A549 (cell line): ENCODE data around the gene RFTN2. TPM values are rescaled to one million over a fixed set of nuclear protein-coding genes. Genes with fewer than 3 reads are reported as not detected.

Experiments
- ATAC-seq, 2 experiments: fragments of 200-7000 bp in 1 of 2; fragments of >200 bp in 1 of 2; cut with Nextera tagmentation in 1 of 2; cut with Tn5 transposase in 1 of 2; 3 replicates each; pipeline versions ENCODE4 v1.8.0 to v1.9.1; 2018 to 2020; ENCODE audit warnings: mild to moderate bottlenecking in 1 of 2, moderate library complexity in 1 of 2
- CTCF ChIA-PET: fragments of 300-600 bp; sonication (Branson Sonifier 250); formaldehyde crosslinking; extraction: SDS; loops from one replicate; lab custom pipeline; 2021; ENCODE audit warnings: antibody characterized with exemption, inconsistent platforms; lab: Yijun Ruan, JAX
- POLR2A ChIA-PET: fragments of 350-600 bp; formaldehyde crosslinking; extraction: SDS; loops from one replicate; lab custom pipeline; 2021; ENCODE audit warnings: antibody characterized with exemption, inconsistent platforms; lab: Yijun Ruan, JAX
- DNase-seq, 2 experiments: peaks; one replicate each; pipeline versions ENCODE4 v3.0.0 to v3.0.0-alpha.2; 2011 to 2016; ENCODE audit warnings: low read depth in 1 of 2, low spot score in 1 of 2
- FAIRE-seq: peaks from 2 replicates; lab custom pipeline; 2011; peaks lifted over from hg19 to GRCh38; lab: Jason Lieb, UNC
- H3K27ac ChIP-seq, 2 experiments: fragments of >200 bp; sonication (Bioruptor Twin); formaldehyde crosslinking; 3 replicates each; pipeline ENCODE4 v1.5.1; 2016 to 2017
- H3K4me1 ChIP-seq: fragments of >200 bp; sonication (Bioruptor Twin); formaldehyde crosslinking; 3 replicates; pipeline ENCODE4 v1.6.1; 2016
- H3K4me2 ChIP-seq: fragments of >200 bp; sonication (Bioruptor Twin); formaldehyde crosslinking; 3 replicates; pipeline ENCODE4 v1.6.1; 2016
- H3K4me3 ChIP-seq: fragments of >200 bp; sonication (Bioruptor Twin); formaldehyde crosslinking; 3 replicates; pipeline ENCODE4 v1.5.1; 2016
- H3K9me3 ChIP-seq: fragments of >200 bp; sonication (Bioruptor Twin); formaldehyde crosslinking; 3 replicates; pipeline ENCODE4 v1.6.1; 2016
- BHLHE40 ChIP-seq: IDR thresholded peaks from 2 replicates; pipeline ENCODE4 v1.6.1; 2012; ENCODE audit warnings: low read depth, low read length, inconsistent platforms
- CBX2 ChIP-seq: fragments of 200-600 bp; sonication (generic); IDR thresholded peaks from 2 replicates; pipeline ENCODE4 v1.6.1; 2016; ENCODE audit warnings: low read depth, mild to moderate bottlenecking, borderline replicate concordance
- CEBPB ChIP-seq, 2 experiments: fragments of >200 bp in 1 of 2; sonication (Bioruptor Twin) in 1 of 2; formaldehyde crosslinking in 1 of 2; IDR thresholded peaks; 2 replicates each; pipeline ENCODE4 v1.6.1; 2012 to 2016
- CHD2 ChIP-seq: fragments of 150-350 bp; IDR thresholded peaks from 2 replicates; pipeline ENCODE4 v1.6.1; 2014; ENCODE audit warnings: low read length; ENCODE audit not compliant: partially characterized antibody
- CTCF ChIP-seq: fragments of >200 bp; sonication (Bioruptor Twin); formaldehyde crosslinking; IDR thresholded peaks from 3 replicates; pipeline ENCODE4 v1.5.1; 2016
- EP300 ChIP-seq, 2 experiments: fragments of >200 bp; sonication (Bioruptor Twin); formaldehyde crosslinking; IDR thresholded peaks; 2 replicates in 1 of 2; 3 replicates in 1 of 2; pipeline ENCODE4 v1.6.1; 2016 to 2017
- FOSB ChIP-seq: fragments of 250-450 bp; sonication (Bioruptor Pico); IDR thresholded peaks from 2 replicates; pipeline ENCODE4 v1.5.0; 2020; ENCODE audit warnings: mild to moderate bottlenecking, moderate library complexity
- FOSL2 ChIP-seq, 2 experiments: fragments of 450-650 bp in 1 of 2; fragments of >200 bp in 1 of 2; sonication (Bioruptor Twin) in 1 of 2; formaldehyde crosslinking; IDR thresholded peaks; 2 replicates each; pipeline versions ENCODE4 v1.5.0 to v1.6.1; 2016 to 2020; ENCODE audit warnings: mild to moderate bottlenecking in 1 of 2, moderate library complexity in 1 of 2
- FOXS1 ChIP-seq: fragments of 250-450 bp; sonication (Bioruptor Pico); IDR thresholded peaks from 2 replicates; pipeline ENCODE4 v1.5.0; 2020; ENCODE audit warnings: mild to moderate bottlenecking, moderate library complexity
- GATA3 ChIP-seq: IDR thresholded peaks from 2 replicates; pipeline ENCODE4 v1.6.1; 2012; ENCODE audit warnings: borderline replicate concordance
- HDAC2 ChIP-seq: fragments of 200-600 bp; sonication (generic); IDR thresholded peaks from 2 replicates; pipeline ENCODE4 v1.6.1; 2016
- HEYL ChIP-seq: fragments of 250-450 bp; sonication (Bioruptor Pico); IDR thresholded peaks from 2 replicates; pipeline ENCODE4 v1.8.0; 2021; ENCODE audit warnings: mild to moderate bottlenecking, moderate library complexity
- HOXB13 ChIP-seq: fragments of 250-450 bp; sonication (Bioruptor Pico); IDR thresholded peaks from 2 replicates; pipeline ENCODE4 v1.5.0; 2020; ENCODE audit warnings: low read depth, mild to moderate bottlenecking, moderate library complexity
- JUN ChIP-seq, 2 experiments: fragments of >200 bp; sonication (Bioruptor Twin); formaldehyde crosslinking; IDR thresholded peaks; 2 replicates in 1 of 2; 3 replicates in 1 of 2; pipeline ENCODE4 v1.6.1; 2016 to 2017
- MAZ ChIP-seq: fragments of 150-350 bp; IDR thresholded peaks from 2 replicates; pipeline ENCODE4 v1.6.1; 2014; ENCODE audit warnings: antibody characterized with exemption, low read depth, low read length, borderline replicate concordance
- NFE2L2 ChIP-seq: fragments of 150-350 bp; conservative IDR thresholded peaks from 2 replicates; pipeline ENCODE4 v1.6.1; 2014; ENCODE audit warnings: low read length
- RARB ChIP-seq: fragments of 250-450 bp; sonication (Bioruptor Pico); IDR thresholded peaks from 2 replicates; pipeline ENCODE4 v1.8.0; 2021; ENCODE audit warnings: mild to moderate bottlenecking, moderate library complexity
- RCOR1 ChIP-seq: fragments of 150-350 bp; IDR thresholded peaks from 2 replicates; pipeline ENCODE4 v1.6.1; 2014; ENCODE audit warnings: antibody characterized with exemption, low read length, low read depth
- RFX5 ChIP-seq: fragments of 450-650 bp; IDR thresholded peaks from 2 replicates; pipeline ENCODE4 v1.7.1; 2014; ENCODE audit warnings: antibody characterized with exemption, mild to moderate bottlenecking, moderate library complexity
- RNF2 ChIP-seq: fragments of 200-600 bp; sonication (generic); IDR thresholded peaks from 2 replicates; pipeline ENCODE4 v1.6.1; 2016; ENCODE audit warnings: low read depth, mild to moderate bottlenecking, antibody characterized with exemption, moderate library complexity, borderline replicate concordance
- TFCP2L1 ChIP-seq: fragments of 250-450 bp; sonication (Bioruptor Pico); IDR thresholded peaks from 2 replicates; pipeline ENCODE4 v1.5.0; 2021; ENCODE audit warnings: mild to moderate bottlenecking
- TP53 ChIP-seq: fragments of 250-450 bp; sonication (Bioruptor Pico); IDR thresholded peaks from 2 replicates; pipeline ENCODE4 v1.5.0; 2021; ENCODE audit warnings: mild to moderate bottlenecking, moderate library complexity
- ZC3H11A ChIP-seq: fragments of 450-650 bp; IDR thresholded peaks from 2 replicates; pipeline ENCODE4 v1.6.1; 2014; ENCODE audit warnings: antibody characterized with exemption, mild to moderate bottlenecking
- ZNF302 ChIP-seq: fragments of 250-450 bp; sonication (Bioruptor Pico); IDR thresholded peaks from 2 replicates; pipeline ENCODE4 v1.9.0; 2021; ENCODE audit warnings: inconsistent platforms, mild to moderate bottlenecking, moderate library complexity
- ZSCAN20 ChIP-seq: fragments of 250-450 bp; sonication (Bioruptor Pico); IDR thresholded peaks from 2 replicates; pipeline ENCODE4 v1.8.0; 2022; ENCODE audit warnings: mild to moderate bottlenecking, moderate library complexity
- WGBS: methylation state at CpG from one replicate; pipeline ENCODE4 v1.1.6; 2017; ENCODE audit errors: missing lambda C conversion rate; 5-methylcytosine and 5-hydroxymethylcytosine counted together
- polyA plus RNA-seq, 4 experiments: library from polyadenylated mRNA; depleted of rRNA in 3 of 4; stranded (reverse); fragments of >200 nt; fragmentation: RNase III in 1 of 4; extraction: RNeasy Plus Mini Kit Qiagen cat#74134 plus additional on column Dnase treatment in 1 of 4; gene quantifications; 2 replicates in 3 of 4; 3 replicates in 1 of 4; pipeline ENCODE4 v1.2.3, GENCODE V29; 2011 to 2017
- TF ChIP-seq, protein P1 (sequence below): fragments of 250-450 bp; sonication (Bioruptor Pico); IDR thresholded peaks from 2 replicates; pipeline ENCODE4 v1.5.0; 2020; ENCODE audit warnings: low read depth, mild to moderate bottlenecking, moderate library complexity
- TF ChIP-seq, protein P2 (sequence below): fragments of 150-350 bp; IDR thresholded peaks from 2 replicates; pipeline ENCODE4 v1.6.1; 2014; ENCODE audit warnings: low read depth, mild to moderate bottlenecking, low read length
- TF ChIP-seq, protein P3 (sequence below): fragments of >200 bp; sonication (Bioruptor Twin); formaldehyde crosslinking; IDR thresholded peaks from 2 replicates; pipeline ENCODE4 v1.6.1; 2016
- TF ChIP-seq, protein P4 (sequence below): fragments of >200 bp; sonication (Bioruptor Twin); formaldehyde crosslinking; IDR thresholded peaks from 3 replicates; pipeline ENCODE4 v1.6.1; 2016
- TF ChIP-seq, protein P5 (sequence below): IDR thresholded peaks from 2 replicates; pipeline ENCODE4 v1.6.1; 2012

The RFTN2 gene
- polyA plus RNA-seq, 2 of the 4 experiments (the other 2 are of a cell fraction) = 0.03 to 0.17 TPM

- no peaks in the 10 kb centered on the region for H3K4me1 ChIP-seq
- FAIRE-seq = no peak
- POLR2A ChIA-PET = no interaction called here
Observed at GRCh38 chr2:197666277-197666676, 9.1 kb downstream of the RFTN2 start.

GRCh38 chr2:197661626-197662025 is 13.8 kb downstream of the RFTN2 start:
- Histone ChIP-seq H3K4me3 (no peak overlapping the region), H3K9me3 (0 out of 3 replicates have a peak, but pooled peaks cover 4% of the 10 kb centered on the region), H3K4me1 (peaks cover 8% of the 10 kb centered on the region; the same call in 1 of the 3 replicates), H3K27ac (no peak overlapping the region), H3K4me2 (no peak overlapping the region)
- FAIRE-seq (no peak), DNase-seq (no peak), ATAC-seq (no peak)
- TF ChIP-seq FOSB (no peak), HEYL (CRISPR knock-in tag) (no peak), RCOR1 (no peak), ZNF302 (CRISPR knock-in tag) (no peak), TP53 (no peak), CEBPB (IDR thresholded peaks at IDR 0.05) (no peak), NFE2L2 (no peak), FOXS1 (CRISPR knock-in tag) (no peak), RFX5 (no peak), BHLHE40 (no peak), JUN (IDR thresholded peaks at IDR 0.05) (no peak)
- TF ChIP-seq, protein P1, sequence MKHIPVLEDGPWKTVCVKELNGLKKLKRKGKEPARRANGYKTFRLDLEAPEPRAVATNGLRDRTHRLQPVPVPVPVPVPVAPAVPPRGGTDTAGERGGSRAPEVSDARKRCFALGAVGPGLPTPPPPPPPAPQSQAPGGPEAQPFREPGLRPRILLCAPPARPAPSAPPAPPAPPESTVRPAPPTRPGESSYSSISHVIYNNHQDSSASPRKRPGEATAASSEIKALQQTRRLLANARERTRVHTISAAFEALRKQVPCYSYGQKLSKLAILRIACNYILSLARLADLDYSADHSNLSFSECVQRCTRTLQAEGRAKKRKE (CRISPR knock-in tag) = no peak
- TF ChIP-seq, protein P2, sequence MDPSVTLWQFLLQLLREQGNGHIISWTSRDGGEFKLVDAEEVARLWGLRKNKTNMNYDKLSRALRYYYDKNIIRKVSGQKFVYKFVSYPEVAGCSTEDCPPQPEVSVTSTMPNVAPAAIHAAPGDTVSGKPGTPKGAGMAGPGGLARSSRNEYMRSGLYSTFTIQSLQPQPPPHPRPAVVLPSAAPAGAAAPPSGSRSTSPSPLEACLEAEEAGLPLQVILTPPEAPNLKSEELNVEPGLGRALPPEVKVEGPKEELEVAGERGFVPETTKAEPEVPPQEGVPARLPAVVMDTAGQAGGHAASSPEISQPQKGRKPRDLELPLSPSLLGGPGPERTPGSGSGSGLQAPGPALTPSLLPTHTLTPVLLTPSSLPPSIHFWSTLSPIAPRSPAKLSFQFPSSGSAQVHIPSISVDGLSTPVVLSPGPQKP = no peak
- TF ChIP-seq, protein P3, sequence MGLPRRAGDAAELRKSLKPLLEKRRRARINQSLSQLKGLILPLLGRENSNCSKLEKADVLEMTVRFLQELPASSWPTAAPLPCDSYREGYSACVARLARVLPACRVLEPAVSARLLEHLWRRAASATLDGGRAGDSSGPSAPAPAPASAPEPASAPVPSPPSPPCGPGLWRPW = no peak
- CTCF ChIA-PET = no interaction called here
- 46% methylated on average over 3 of the region's 3 CpGs for WGBS
- POLR2A ChIA-PET = no interaction called here

More at GRCh38 chr2:197666277-197666676, 9.1 kb downstream of the RFTN2 start:
- 0 out of 3 replicates have a peak, but pooled peaks cover 4% of the 10 kb centered on the region for H3K9me3 ChIP-seq
- DNase-seq (no peak), ATAC-seq (no peak)
- no peak overlapping the region for H3K4me3 ChIP-seq
- H3K27ac ChIP-seq = no peak overlapping the region
- CTCF ChIA-PET = no interaction called here
- H3K4me2 ChIP-seq = no peak overlapping the region
- TF ChIP-seq RCOR1 = no peak
- TF ChIP-seq HEYL (CRISPR knock-in tag) = no peak
- TF ChIP-seq, protein P4, sequence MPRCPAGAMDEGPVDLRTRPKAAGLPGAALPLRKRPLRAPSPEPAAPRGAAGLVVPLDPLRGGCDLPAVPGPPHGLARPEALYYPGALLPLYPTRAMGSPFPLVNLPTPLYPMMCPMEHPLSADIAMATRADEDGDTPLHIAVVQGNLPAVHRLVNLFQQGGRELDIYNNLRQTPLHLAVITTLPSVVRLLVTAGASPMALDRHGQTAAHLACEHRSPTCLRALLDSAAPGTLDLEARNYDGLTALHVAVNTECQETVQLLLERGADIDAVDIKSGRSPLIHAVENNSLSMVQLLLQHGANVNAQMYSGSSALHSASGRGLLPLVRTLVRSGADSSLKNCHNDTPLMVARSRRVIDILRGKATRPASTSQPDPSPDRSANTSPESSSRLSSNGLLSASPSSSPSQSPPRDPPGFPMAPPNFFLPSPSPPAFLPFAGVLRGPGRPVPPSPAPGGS = no peak
- TF ChIP-seq RARB = no peak
- no peak for TF ChIP-seq GATA3

GRCh38 chr2:197657562-197657961 is 17.8 kb downstream of the RFTN2 start:
- peaks cover 8% of the 10 kb centered on the region; the same call in 1 of the 3 replicates for H3K4me1 ChIP-seq
- CTCF ChIA-PET = no interaction called here
- no peak overlapping the region for H3K27ac ChIP-seq
- no peak for FAIRE-seq
- TF ChIP-seq CHD2 = no peak
- TF ChIP-seq RCOR1 = no peak
- TF ChIP-seq, protein P5, sequence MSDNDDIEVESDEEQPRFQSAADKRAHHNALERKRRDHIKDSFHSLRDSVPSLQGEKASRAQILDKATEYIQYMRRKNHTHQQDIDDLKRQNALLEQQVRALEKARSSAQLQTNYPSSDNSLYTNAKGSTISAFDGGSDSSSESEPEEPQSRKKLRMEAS = no peak
- TF ChIP-seq HEYL (CRISPR knock-in tag) = no peak
- no peak for TF ChIP-seq TFCP2L1 (CRISPR knock-in tag)
- no peak for TF ChIP-seq MAZ
- TF ChIP-seq CBX2 = no peak
- no peak for TF ChIP-seq CTCF
- no peak for TF ChIP-seq HOXB13 (CRISPR knock-in tag)
- TF ChIP-seq FOXS1 (CRISPR knock-in tag) = no peak
- TF ChIP-seq RNF2 = no peak
- TF ChIP-seq FOSL2 (IDR thresholded peaks at IDR 0.05) = no peak
- TF ChIP-seq FOSL2 (CRISPR knock-in tag; IDR thresholded peaks at IDR 0.05) = no peak
- TF ChIP-seq ZSCAN20 (CRISPR knock-in tag) = no peak
- TF ChIP-seq ZC3H11A = no peak
- no peak for TF ChIP-seq BHLHE40
- TF ChIP-seq HDAC2 = no peak
- no peak for TF ChIP-seq EP300 (IDR thresholded peaks at IDR 0.05)
- TF ChIP-seq, all 56 proteins: peak for 0
- POLR2A ChIA-PET = no interaction called here
- no peak for DNase-seq
- no peak for ATAC-seq
- Histone ChIP-seq H3K9me3 (no peaks in the 10 kb centered on the region), H3K4me3 (no peak overlapping the region), H3K4me2 (0 out of 3 replicates have a peak overlapping the region, but pooled peaks have one; percentile 7)
